ENCODE measurements around the gene CALU. TPM values are rescaled to one million over a fixed set of nuclear protein-coding genes. Genes with fewer than 3 reads are reported as not detected.

Gene CALU
- total and polyA plus RNA-seq, 4 donors = 23.9 to 115 (median 99.0) TPM

DNA sequence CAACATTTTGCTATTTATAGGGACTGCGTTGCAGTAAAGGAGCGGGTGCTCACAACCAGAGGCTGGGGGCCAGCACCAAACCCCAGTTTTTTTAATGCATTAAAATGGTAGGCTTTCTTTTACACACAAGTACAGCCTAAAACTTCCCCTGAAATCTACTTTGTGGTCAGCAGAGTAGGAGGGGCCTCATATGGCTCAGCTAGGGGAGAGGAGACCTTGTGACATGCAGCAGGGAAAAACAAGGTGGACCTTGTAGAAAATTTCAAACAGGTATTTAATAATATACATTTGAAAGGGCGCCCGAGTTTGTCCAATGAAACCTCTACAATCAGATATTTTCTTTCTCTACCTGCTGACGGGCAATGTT lies 54.0 kb downstream of the CALU start:
- H3K4me3 ChIP-seq = no peak overlapping the region
- no peaks in the 10 kb centered on the region for H3K27me3 ChIP-seq (ENCODE audit: control insufficient read depth in 3 of 3, insufficient read depth in 3 of 3, low read length in 2 of 3)
- no peak overlapping the region for H3K9ac ChIP-seq (ENCODE audit: insufficient read depth in 1 of 2, low read length in 2 of 2)
- H3K9me3 ChIP-seq (ENCODE audit: control insufficient read depth in 4 of 4, insufficient read depth in 3 of 4, low read length in 3 of 4) = no peaks in the 10 kb centered on the region
- WGBS, 2 donors = 89 to 95% methylated on average over 5 of the region's 5 CpGs
- peaks cover 0 to 12% (median 5%) of the 10 kb centered on the region in 5 donors for H3K4me1 ChIP-seq (ENCODE audit: control insufficient read depth in 5 of 5, insufficient read depth in 5 of 5, low read length in 5 of 5)
- ATAC-seq (ENCODE audit: insufficient read depth, low FRiP score) = no peak
- H3K36me3 ChIP-seq (ENCODE audit: control insufficient read depth in 4 of 4, insufficient read depth in 4 of 4, low read length in 4 of 4) = no peaks in the 10 kb centered on the region
- no peak for DNase-seq
- TF ChIP-seq, protein P1, sequence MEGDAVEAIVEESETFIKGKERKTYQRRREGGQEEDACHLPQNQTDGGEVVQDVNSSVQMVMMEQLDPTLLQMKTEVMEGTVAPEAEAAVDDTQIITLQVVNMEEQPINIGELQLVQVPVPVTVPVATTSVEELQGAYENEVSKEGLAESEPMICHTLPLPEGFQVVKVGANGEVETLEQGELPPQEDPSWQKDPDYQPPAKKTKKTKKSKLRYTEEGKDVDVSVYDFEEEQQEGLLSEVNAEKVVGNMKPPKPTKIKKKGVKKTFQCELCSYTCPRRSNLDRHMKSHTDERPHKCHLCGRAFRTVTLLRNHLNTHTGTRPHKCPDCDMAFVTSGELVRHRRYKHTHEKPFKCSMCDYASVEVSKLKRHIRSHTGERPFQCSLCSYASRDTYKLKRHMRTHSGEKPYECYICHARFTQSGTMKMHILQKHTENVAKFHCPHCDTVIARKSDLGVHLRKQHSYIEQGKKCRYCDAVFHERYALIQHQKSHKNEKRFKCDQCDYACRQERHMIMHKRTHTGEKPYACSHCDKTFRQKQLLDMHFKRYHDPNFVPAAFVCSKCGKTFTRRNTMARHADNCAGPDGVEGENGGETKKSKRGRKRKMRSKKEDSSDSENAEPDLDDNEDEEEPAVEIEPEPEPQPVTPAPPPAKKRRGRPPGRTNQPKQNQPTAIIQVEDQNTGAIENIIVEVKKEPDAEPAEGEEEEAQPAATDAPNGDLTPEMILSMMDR (IDR thresholded peaks at IDR 0.05; ENCODE audit: control extremely low read depth, extremely low read depth) = no peak
- no peak overlapping the region for H3K27ac ChIP-seq (ENCODE audit: low read depth in 1 of 2, low read length in 1 of 2)

DNA sequence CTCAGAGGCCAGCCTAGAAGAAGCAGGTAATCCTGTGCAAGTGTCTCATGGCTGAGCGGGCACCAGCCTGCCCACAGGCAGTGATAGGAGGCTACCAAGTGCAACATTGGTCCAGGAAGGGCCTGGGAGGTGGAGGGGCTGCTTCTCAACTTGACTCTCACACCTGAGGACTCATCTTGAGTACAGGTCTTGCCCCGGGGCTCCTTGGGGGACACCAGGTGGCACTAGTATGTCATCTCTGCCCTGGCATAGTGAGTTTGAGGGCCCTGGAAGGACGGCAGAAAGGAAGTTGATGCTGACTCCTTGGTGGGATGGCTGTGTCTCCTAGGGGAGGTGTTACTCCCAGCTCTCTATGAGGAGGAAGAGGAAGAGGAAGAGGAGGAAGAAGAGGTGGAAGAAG lies 54.9 kb downstream of the CALU start:
- DNase-seq (no peak), ATAC-seq (ENCODE audit: insufficient read depth, low FRiP score) (no peak)
- H3K9me3 ChIP-seq (ENCODE audit: control insufficient read depth in 4 of 4, insufficient read depth in 3 of 4, low read length in 3 of 4) = no peaks in the 10 kb centered on the region
- WGBS, 2 donors = 57 to 67% methylated on average over 3 of the region's 3 CpGs
- peaks cover 0 to 12% (median 5%) of the 10 kb centered on the region in 5 donors for H3K4me1 ChIP-seq (ENCODE audit: control insufficient read depth in 5 of 5, insufficient read depth in 5 of 5, low read length in 5 of 5)
- no peaks in the 10 kb centered on the region for H3K27me3 ChIP-seq (ENCODE audit: control insufficient read depth in 3 of 3, insufficient read depth in 3 of 3, low read length in 2 of 3)
- no peak overlapping the region for H3K27ac ChIP-seq (ENCODE audit: low read depth in 1 of 2, low read length in 1 of 2)
- H3K9ac ChIP-seq (ENCODE audit: insufficient read depth in 1 of 2, low read length in 2 of 2) = no peak overlapping the region
- TF ChIP-seq, protein P1 (IDR thresholded peaks at IDR 0.05; ENCODE audit: control extremely low read depth, extremely low read depth) = no peak
- no peaks in the 10 kb centered on the region for H3K36me3 ChIP-seq (ENCODE audit: control insufficient read depth in 4 of 4, insufficient read depth in 4 of 4, low read length in 4 of 4)
- no peak overlapping the region for H3K4me3 ChIP-seq

DNA sequence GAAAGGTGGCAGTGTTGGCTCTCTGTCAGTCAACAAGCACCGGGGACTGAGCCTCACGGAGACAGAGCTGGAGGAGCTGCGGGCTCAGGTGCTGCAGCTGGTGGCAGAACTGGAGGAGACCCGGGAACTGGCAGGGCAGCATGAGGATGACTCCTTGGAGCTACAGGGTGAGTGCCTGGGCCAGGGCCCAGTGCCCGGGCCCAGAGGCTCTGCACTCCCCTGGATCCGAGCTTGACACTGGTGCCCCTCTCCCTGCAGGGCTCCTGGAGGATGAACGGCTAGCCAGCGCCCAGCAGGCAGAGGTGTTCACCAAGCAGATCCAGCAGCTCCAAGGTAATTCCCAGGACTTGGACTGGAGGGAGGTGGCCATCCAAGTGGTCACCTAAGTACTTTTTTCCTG lies 55.3 kb downstream of the CALU start:
- H3K9me3 ChIP-seq (ENCODE audit: control insufficient read depth in 4 of 4, insufficient read depth in 3 of 4, low read length in 3 of 4) = no peaks in the 10 kb centered on the region
- no peak for DNase-seq
- no peak overlapping the region for H3K27ac ChIP-seq (ENCODE audit: low read depth in 1 of 2, low read length in 1 of 2)
- peaks cover 0 to 12% (median 5%) of the 10 kb centered on the region in 5 donors for H3K4me1 ChIP-seq (ENCODE audit: control insufficient read depth in 5 of 5, insufficient read depth in 5 of 5, low read length in 5 of 5)
- no peaks in the 10 kb centered on the region for H3K36me3 ChIP-seq (ENCODE audit: control insufficient read depth in 4 of 4, insufficient read depth in 4 of 4, low read length in 4 of 4)
- WGBS, 2 donors = 92 to 95% methylated on average over 8 of the region's 8 CpGs
- no peak overlapping the region for H3K9ac ChIP-seq (ENCODE audit: insufficient read depth in 1 of 2, low read length in 2 of 2)
- TF ChIP-seq, protein P1 (IDR thresholded peaks at IDR 0.05; ENCODE audit: control extremely low read depth, extremely low read depth) = no peak
- H3K27me3 ChIP-seq (ENCODE audit: control insufficient read depth in 3 of 3, insufficient read depth in 3 of 3, low read length in 2 of 3) = no peaks in the 10 kb centered on the region
- ATAC-seq (ENCODE audit: insufficient read depth, low FRiP score) = no peak
- H3K4me3 ChIP-seq = no peak overlapping the region

DNA sequence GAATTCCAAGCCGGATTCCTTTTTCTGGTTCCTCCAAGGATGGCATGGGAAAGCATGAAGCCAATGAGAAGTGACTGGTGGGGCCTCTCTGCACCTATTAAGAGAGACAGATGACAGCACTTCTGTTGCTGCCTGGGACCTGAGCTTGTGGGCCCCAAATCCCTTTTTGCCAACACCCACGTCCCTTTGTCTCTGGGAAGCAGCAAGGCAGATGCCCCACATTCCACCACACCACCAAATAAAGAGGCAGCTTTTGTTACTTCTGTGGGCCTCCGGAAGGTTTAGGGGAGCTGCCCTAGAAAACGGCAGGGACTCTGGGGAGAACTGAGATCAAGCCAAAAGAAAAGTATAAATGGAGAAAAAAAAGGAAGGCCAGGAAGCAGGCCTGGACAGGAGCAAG lies 56.0 kb downstream of the CALU start:
- no peak overlapping the region for H3K9ac ChIP-seq (ENCODE audit: insufficient read depth in 1 of 2, low read length in 2 of 2)
- no peaks in the 10 kb centered on the region for H3K36me3 ChIP-seq (ENCODE audit: control insufficient read depth in 4 of 4, insufficient read depth in 4 of 4, low read length in 4 of 4)
- H3K27ac ChIP-seq (ENCODE audit: low read depth in 1 of 2, low read length in 1 of 2) = no peak overlapping the region
- H3K4me3 ChIP-seq = no peak overlapping the region
- H3K4me1 ChIP-seq (ENCODE audit: control insufficient read depth in 5 of 5, insufficient read depth in 5 of 5, low read length in 5 of 5) = peaks cover 0 to 12% (median 5%) of the 10 kb centered on the region in 5 donors
- no peak for DNase-seq
- 88 to 95% methylated on average over 4 of the region's 4 CpGs for WGBS, 2 donors
- no peaks in the 10 kb centered on the region for H3K27me3 ChIP-seq (ENCODE audit: control insufficient read depth in 3 of 3, insufficient read depth in 3 of 3, low read length in 2 of 3)
- H3K9me3 ChIP-seq (ENCODE audit: control insufficient read depth in 4 of 4, insufficient read depth in 3 of 4, low read length in 3 of 4) = no peaks in the 10 kb centered on the region
- no peak for ATAC-seq (ENCODE audit: insufficient read depth, low FRiP score)
- TF ChIP-seq, protein P1 (IDR thresholded peaks at IDR 0.05; ENCODE audit: control extremely low read depth, extremely low read depth) = no peak
